Measurements from ENCODE around the gene PRELP. TPM values are rescaled to one million over a fixed set of nuclear protein-coding genes. Genes with fewer than 3 reads are reported as not detected.

The PRELP gene
- total and polyA plus RNA-seq, 2 donors (not counting 3 experiments of a cell fraction or from before 2014, with no cell fraction given): 0.01 TPM; not detected in 1

DNA sequence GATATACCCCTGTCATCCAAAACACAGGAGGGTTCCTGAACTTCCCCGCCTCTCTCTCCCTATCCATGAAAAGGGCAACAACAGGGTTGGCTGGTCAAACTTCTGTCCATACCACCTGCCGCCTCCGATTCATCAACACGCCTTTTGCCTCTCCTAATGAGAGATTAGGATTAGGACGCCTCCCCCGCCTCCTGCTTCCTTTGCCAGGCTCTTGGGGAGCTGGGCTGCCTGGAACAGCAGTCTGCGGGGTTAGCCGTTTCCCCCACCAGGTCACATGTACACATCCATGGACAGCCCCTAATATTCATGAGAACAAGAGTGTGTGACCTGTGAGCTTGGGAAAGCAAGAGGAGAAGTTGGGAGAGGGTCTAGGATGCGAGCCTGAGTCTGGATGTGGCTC lies 16.1 kb downstream of the PRELP start:
- dilution Hi-C loops (cut with MboI; ENCODE audit: extremely low pct_ligation_motif_present, low sequenced_read_pairs): no loop called here
- no peaks in the 10 kb centered on the region for H3K9me1 ChIP-seq (replicated peaks; ENCODE audit: control insufficient read depth, extremely low read depth, insufficient read depth, low read length)
- no peak overlapping the region for H3K4me3 ChIP-seq (replicated peaks in 1 of 3; ENCODE audit: insufficient read depth in 1 of 3, low read depth in 1 of 3, low read length in 3 of 3)
- H3K4me1 ChIP-seq (ENCODE audit: control insufficient read depth, extremely low read depth, insufficient read depth, low read length): no peaks in the 10 kb centered on the region
- no peak overlapping the region for H2AFZ ChIP-seq (ENCODE audit: low read depth, low read length)
- intact Hi-C loops (cut with micrococcal nuclease): no loop called here
- FAIRE-seq: no peak
- TF ChIP-seq GATA2 (IDR thresholded peaks at IDR 0.05; ENCODE audit: insufficient read depth, insufficient read length, low read depth, low read length): no peak
- TF ChIP-seq POLR2A (IDR thresholded peaks at IDR 0.05; ENCODE audit: low read depth, low read length): no peak
- no peak for TF ChIP-seq JUN (IDR thresholded peaks at IDR 0.05; ENCODE audit: borderline replicate concordance, insufficient read depth, insufficient read length, low read depth)
- no peak for TF ChIP-seq POLR2AphosphoS5 (IDR thresholded peaks at IDR 0.05; ENCODE audit: insufficient read depth, low read depth, low read length)
- no peak for TF ChIP-seq MYC (IDR thresholded peaks at IDR 0.05; ENCODE audit: low read depth, low read length)
- TF ChIP-seq FOS (IDR thresholded peaks at IDR 0.05; ENCODE audit: borderline replicate concordance, insufficient read depth, low read length): no peak
- TF ChIP-seq, protein P1, sequence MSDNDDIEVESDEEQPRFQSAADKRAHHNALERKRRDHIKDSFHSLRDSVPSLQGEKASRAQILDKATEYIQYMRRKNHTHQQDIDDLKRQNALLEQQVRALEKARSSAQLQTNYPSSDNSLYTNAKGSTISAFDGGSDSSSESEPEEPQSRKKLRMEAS (IDR thresholded peaks at IDR 0.05; ENCODE audit: insufficient read depth, insufficient read length): no peak
- TF ChIP-seq, protein P2, sequence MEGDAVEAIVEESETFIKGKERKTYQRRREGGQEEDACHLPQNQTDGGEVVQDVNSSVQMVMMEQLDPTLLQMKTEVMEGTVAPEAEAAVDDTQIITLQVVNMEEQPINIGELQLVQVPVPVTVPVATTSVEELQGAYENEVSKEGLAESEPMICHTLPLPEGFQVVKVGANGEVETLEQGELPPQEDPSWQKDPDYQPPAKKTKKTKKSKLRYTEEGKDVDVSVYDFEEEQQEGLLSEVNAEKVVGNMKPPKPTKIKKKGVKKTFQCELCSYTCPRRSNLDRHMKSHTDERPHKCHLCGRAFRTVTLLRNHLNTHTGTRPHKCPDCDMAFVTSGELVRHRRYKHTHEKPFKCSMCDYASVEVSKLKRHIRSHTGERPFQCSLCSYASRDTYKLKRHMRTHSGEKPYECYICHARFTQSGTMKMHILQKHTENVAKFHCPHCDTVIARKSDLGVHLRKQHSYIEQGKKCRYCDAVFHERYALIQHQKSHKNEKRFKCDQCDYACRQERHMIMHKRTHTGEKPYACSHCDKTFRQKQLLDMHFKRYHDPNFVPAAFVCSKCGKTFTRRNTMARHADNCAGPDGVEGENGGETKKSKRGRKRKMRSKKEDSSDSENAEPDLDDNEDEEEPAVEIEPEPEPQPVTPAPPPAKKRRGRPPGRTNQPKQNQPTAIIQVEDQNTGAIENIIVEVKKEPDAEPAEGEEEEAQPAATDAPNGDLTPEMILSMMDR (IDR thresholded peaks at IDR 0.05; ENCODE audit: extremely low read depth in 1 of 2, insufficient read depth in 1 of 2, low read depth in 1 of 2, low read length in 2 of 2): no peak
- TF ChIP-seq EZH2 (IDR thresholded peaks at IDR 0.05; ENCODE audit: borderline replicate concordance, low read depth, low read length, severe bottlenecking): no peak
- ChIA-PET CTCF (no interaction called here), POLR2A (no interaction called here)
- peaks cover 8% of the 10 kb centered on the region in 2 experiments for H3K27me3 ChIP-seq (ENCODE audit: control insufficient read depth in 2 of 2, insufficient read depth in 2 of 2, low read length in 2 of 2)
- no peak overlapping the region for H3K27ac ChIP-seq (ENCODE audit: insufficient read depth, low read depth, low read length)
- DNase-seq (ENCODE audit: low read depth, low spot score): no peak
- no peaks in the 10 kb centered on the region for H3K9me3 ChIP-seq (replicated peaks; ENCODE audit: control insufficient read depth, insufficient read depth, low read length)
- no peaks in the 10 kb centered on the region for H4K20me1 ChIP-seq (replicated peaks; ENCODE audit: control insufficient read depth, extremely low read depth, insufficient read depth, low read length)
- no peaks in the 10 kb centered on the region for H3K79me2 ChIP-seq (ENCODE audit: control insufficient read depth, insufficient read depth, low read length)
- no peak overlapping the region for H3K4me2 ChIP-seq (ENCODE audit: insufficient read depth, low read length)
- H3K36me3 ChIP-seq (ENCODE audit: control insufficient read depth in 2 of 2, extremely low read depth in 1 of 2, insufficient read depth in 2 of 2, low read length in 2 of 2): no peaks in the 10 kb centered on the region
- BruUV-seq (replicated peaks): no TSS peak
- no peak overlapping the region for H3K9ac ChIP-seq (replicated peaks; ENCODE audit: extremely low read depth, insufficient read depth, low read length)

Data from endothelial cell of umbilical vein (primary cell).